ENCODE data around the gene MYCL.

Gene MYCL

DNA sequence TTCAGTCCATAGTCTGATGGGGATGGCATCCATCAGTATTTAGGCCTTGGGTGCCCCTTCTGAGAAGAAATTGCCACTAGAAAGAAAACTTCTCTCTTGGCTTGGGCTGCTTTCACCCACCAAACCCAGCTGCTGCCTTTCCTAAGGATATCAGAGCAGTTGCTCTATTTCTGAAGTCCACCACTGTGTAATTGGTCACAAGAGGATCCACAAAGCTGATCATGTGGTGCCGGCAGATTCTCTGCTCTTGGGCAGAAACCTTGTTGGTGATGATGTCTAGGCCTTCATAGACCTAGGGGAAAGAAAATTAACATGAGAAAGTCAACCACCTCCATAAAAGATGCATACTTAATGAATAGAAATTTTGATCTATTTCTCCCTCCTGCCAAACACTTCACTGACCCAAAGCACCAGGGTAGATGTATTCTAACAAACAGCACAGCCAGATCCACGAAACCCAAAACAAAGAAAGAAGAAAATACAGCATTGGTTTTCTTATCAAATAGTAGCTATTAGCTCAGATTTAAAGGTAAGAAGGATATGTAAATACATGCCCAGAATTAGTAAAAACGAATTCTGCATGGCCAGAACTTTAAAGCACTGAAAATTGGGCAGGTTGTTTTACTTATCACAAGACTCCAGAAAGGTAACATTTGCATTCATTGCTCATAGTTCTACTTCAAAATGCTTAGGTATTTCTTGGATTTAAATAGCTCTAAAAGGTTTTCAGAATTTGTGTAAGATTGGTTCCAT, 44.4 kb downstream of the MYCL start:
- H3K4me3 ChIP-seq = no peak overlapping the region
- H3K27ac ChIP-seq = no peak overlapping the region
- no peak for DNase-seq (ENCODE audit: low spot score)
- TF ChIP-seq, protein P1, sequence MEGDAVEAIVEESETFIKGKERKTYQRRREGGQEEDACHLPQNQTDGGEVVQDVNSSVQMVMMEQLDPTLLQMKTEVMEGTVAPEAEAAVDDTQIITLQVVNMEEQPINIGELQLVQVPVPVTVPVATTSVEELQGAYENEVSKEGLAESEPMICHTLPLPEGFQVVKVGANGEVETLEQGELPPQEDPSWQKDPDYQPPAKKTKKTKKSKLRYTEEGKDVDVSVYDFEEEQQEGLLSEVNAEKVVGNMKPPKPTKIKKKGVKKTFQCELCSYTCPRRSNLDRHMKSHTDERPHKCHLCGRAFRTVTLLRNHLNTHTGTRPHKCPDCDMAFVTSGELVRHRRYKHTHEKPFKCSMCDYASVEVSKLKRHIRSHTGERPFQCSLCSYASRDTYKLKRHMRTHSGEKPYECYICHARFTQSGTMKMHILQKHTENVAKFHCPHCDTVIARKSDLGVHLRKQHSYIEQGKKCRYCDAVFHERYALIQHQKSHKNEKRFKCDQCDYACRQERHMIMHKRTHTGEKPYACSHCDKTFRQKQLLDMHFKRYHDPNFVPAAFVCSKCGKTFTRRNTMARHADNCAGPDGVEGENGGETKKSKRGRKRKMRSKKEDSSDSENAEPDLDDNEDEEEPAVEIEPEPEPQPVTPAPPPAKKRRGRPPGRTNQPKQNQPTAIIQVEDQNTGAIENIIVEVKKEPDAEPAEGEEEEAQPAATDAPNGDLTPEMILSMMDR (IDR thresholded peaks at IDR 0.05) = no peak

DNA sequence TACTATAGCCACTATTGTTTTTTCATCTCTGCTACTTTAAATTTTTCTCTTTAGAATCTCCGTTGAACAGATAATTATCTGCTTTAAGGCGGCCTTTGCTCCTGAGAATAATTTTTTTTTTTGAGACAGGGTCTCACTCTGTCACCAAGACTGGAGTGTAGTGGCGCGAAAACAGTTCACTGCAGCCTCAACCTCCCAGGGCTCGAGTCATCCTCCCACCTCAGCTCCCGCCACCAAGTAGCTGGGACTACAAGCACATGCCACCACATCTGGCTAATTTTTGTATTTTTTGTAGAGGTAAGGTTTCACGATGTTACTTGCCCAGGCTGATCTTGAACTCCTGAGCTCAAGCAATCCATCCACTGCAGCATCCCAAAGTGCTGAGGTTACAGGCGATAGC, 47.0 kb downstream of the MYCL start:
- no peak for DNase-seq (ENCODE audit: low spot score)
- Histone ChIP-seq H3K27ac (no peak overlapping the region), H3K4me3 (no peak overlapping the region)
- TF ChIP-seq, protein P1 (IDR thresholded peaks at IDR 0.05) = no peak

DNA sequence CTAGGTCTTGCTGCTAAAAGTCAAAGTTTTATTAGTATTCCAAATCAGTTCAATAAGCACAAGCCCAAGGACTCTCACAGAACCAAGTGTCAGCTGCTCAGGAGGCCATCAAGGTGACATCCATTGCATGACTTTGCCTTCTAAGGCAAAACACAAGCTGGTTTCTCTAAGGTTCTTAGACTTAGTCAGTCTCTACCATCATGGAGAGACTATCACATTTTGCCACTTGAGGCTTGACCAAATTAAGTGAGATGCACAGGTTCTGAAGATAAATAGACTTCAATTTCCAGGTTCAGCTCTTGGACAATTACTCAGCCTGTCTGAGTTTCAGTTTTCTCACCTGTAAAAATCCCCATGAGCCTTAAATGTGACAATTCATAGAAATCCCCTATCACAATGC, 47.4 kb downstream of the MYCL start:
- Histone ChIP-seq H3K27ac (no peak overlapping the region), H3K4me3 (no peak overlapping the region)
- DNase-seq (ENCODE audit: low spot score) = no peak
- TF ChIP-seq, protein P1 (IDR thresholded peaks at IDR 0.05) = no peak

DNA sequence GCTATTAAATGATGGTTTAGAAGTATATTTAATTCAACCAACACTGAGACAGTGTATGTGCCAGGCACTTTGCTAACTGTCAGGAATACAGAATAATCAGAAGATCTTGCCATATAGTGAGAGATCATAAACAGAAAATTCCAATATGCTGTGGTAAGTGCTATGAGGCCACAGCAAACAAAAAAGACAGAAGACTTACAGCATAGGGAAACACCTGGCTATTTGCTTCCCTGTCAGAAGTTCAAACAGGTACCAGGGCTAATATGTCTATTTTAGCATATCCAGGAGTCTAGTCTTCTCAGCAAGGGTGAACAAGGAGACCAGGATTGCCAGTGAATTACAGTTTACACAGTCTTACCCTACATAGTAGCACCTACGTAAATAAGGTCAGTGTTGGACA, 48.8 kb downstream of the MYCL start:
- Histone ChIP-seq H3K27ac (no peak overlapping the region), H3K4me3 (no peak overlapping the region)
- DNase-seq (ENCODE audit: low spot score) = no peak
- TF ChIP-seq, protein P1 (IDR thresholded peaks at IDR 0.05) = no peak

DNA sequence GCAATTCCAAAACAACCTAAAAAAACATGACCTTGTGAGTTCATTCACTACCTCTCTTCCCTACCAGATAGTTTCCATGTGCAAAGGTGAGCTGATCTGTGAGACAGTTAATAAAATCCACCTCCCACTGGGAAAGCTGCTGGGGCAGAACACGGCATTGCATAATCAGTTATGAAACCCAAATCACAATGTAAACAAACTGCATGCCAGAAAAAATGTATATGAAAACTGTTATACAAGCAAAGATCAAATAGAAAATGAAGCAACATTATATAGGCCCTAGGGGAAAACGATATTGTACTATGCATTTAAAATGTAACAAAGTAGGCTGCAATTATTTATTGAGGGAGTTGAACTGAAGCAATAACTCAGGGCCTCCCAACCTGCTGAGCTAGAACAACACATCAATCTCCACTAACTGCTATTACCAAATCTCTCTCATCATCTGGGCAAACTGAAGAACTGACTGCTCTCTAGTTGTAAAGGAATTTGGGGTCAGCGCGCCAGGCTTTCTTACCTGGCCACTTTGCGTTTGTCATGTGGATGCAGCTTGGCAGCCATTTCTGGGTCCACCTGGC, 49.4 kb downstream of the MYCL start:
- TF ChIP-seq, protein P1 (IDR thresholded peaks at IDR 0.05) = no peak
- no peak for DNase-seq (ENCODE audit: low spot score)
- Histone ChIP-seq H3K27ac (no peak overlapping the region), H3K4me3 (no peak overlapping the region)

DNA sequence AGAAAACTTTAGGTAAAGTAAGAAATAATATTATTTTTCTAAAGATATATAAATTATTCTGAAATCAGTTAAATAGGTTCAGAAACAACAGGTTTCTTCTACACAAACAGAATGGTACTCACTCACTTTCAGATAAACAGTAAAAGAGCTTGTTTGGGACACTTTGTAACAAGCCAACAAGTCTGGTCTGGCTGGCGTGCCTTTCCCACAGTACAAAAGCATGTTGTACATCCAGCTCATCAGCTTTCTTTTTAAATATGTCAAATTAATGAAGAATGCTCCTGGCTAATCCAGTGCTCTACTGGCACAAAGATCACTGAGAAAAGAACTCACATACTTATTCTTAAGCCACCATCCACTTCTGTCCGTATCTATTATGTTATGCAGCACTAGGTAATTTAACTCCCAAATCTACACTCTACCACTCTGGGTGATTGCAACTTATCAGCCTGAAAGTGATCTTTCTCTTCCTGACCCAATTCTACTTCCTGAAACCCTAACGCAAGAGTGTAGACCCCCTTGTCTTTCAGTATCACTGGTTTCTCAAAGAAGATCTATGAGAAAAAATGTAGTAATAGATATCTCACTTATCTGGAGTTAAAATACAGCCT, 51.0 kb downstream of the MYCL start:
- H3K27ac ChIP-seq = no peak overlapping the region
- DNase-seq (ENCODE audit: low spot score) = no peak
- TF ChIP-seq, protein P1 (IDR thresholded peaks at IDR 0.05) = no peak
- H3K4me3 ChIP-seq = no peak overlapping the region

DNA sequence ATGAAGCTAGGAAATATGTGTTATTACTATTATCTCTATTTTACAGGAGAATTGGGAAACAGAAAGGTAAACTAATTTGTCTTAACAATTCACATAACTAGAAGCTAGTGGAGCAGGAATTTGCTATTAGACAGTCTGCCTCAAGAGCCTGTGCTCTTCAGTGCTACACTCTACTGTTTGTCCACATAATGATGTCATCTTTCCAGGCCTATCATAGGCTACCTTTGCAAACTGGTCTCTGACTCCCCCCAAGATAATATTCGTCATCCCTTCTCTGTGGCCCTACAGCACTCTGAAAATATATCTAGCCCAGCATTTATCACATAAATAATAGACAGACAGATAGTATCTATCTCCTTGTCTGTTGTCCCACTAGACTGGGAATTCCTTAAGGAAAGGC, 52.5 kb downstream of the MYCL start:
- no peak overlapping the region for H3K27ac ChIP-seq
- no peak for DNase-seq (ENCODE audit: low spot score)
- H3K4me3 ChIP-seq = no peak overlapping the region
- TF ChIP-seq, protein P1 (IDR thresholded peaks at IDR 0.05) = no peak
